Fibroblast of gingiva (primary cell): ENCODE data around the gene ESRRG.
A peak's percentile ranks its signal among the peaks of the same experiment; 100 is the strongest.

Source experiments
- DNase-seq: peaks from one replicate; pipeline ENCODE4 v3.0.0-alpha.2; 2011; ENCODE audit warnings: low read depth

Gene ESRRG

GRCh38 chr1:216502528-216503162, 220.6 kb downstream of the ESRRG start:
- DNase-seq = no peak

- DNase-seq = peak; percentile 87
These were observed 222.8 kb downstream of the ESRRG start for GRCh38 chr1:216500273-216500967.

- peak; percentile 21 for DNase-seq
These were observed 223.5 kb downstream of the ESRRG start for GRCh38 chr1:216499581-216500272.

- DNase-seq = no peak
These were observed 225.0 kb downstream of the ESRRG start for GRCh38 chr1:216498277-216498676.

GRCh38 chr1:216485042-216485441, 238.2 kb downstream of the ESRRG start:
- no peak for DNase-seq

- DNase-seq = no peak
These were observed 239.4 kb downstream of the ESRRG start for GRCh38 chr1:216483672-216484401.

GRCh38 chr1:216482620-216483019, 240.6 kb downstream of the ESRRG start:
- no peak for DNase-seq

GRCh38 chr1:216478238-216478637, 245.0 kb downstream of the ESRRG start:
- DNase-seq = no peak

GRCh38 chr1:216476341-216476740, 246.9 kb downstream of the ESRRG start:
- no peak for DNase-seq

- DNase-seq = no peak
These were observed 247.5 kb downstream of the ESRRG start for GRCh38 chr1:216475659-216476276.

GRCh38 chr1:216466162-216466801, 256.9 kb downstream of the ESRRG start:
- DNase-seq = no peak

GRCh38 chr1:216464489-216464888, 258.7 kb downstream of the ESRRG start:
- peak; percentile 92 for DNase-seq

GRCh38 chr1:216462066-216462775, 261.0 kb downstream of the ESRRG start:
- peak; percentile 29 for DNase-seq

- DNase-seq = peak; percentile 24
These were observed 261.8 kb downstream of the ESRRG start for GRCh38 chr1:216461466-216461865.

- DNase-seq = no peak
These were observed 263.5 kb downstream of the ESRRG start for GRCh38 chr1:216459651-216460207.

GRCh38 chr1:216458812-216459211, 264.4 kb downstream of the ESRRG start:
- no peak for DNase-seq

- peak; percentile 43 for DNase-seq
These were observed 265.9 kb downstream of the ESRRG start for GRCh38 chr1:216457356-216457755.

GRCh38 chr1:216456682-216457081, 266.5 kb downstream of the ESRRG start:
- DNase-seq = peak; percentile 60

GRCh38 chr1:216453777-216454176, 269.5 kb downstream of the ESRRG start:
- DNase-seq = no peak
